Measurements from ENCODE around the gene ARID3A.

GRCh38 chr19:906480-906879 lies 19.4 kb upstream of the ARID3A start:
- TF ChIP-seq, protein P1, sequence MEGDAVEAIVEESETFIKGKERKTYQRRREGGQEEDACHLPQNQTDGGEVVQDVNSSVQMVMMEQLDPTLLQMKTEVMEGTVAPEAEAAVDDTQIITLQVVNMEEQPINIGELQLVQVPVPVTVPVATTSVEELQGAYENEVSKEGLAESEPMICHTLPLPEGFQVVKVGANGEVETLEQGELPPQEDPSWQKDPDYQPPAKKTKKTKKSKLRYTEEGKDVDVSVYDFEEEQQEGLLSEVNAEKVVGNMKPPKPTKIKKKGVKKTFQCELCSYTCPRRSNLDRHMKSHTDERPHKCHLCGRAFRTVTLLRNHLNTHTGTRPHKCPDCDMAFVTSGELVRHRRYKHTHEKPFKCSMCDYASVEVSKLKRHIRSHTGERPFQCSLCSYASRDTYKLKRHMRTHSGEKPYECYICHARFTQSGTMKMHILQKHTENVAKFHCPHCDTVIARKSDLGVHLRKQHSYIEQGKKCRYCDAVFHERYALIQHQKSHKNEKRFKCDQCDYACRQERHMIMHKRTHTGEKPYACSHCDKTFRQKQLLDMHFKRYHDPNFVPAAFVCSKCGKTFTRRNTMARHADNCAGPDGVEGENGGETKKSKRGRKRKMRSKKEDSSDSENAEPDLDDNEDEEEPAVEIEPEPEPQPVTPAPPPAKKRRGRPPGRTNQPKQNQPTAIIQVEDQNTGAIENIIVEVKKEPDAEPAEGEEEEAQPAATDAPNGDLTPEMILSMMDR (IDR thresholded peaks at IDR 0.05): no peak
- TF ChIP-seq POLR2A (IDR thresholded peaks at IDR 0.05): no peak

All from uterus (tissue), 2 donors.